ENCODE data around the gene SYT15. TPM values are rescaled to one million over a fixed set of nuclear protein-coding genes. Genes with fewer than 3 reads are reported as not detected.
"Not testable (repeated sequence)": the region's sequence is repeated elsewhere in the genome, so short reads cannot be mapped to it uniquely, and the experiment has no call there.

Gene SYT15
- total RNA-seq, result 1.2 TPM in 2 replicates

DNA sequence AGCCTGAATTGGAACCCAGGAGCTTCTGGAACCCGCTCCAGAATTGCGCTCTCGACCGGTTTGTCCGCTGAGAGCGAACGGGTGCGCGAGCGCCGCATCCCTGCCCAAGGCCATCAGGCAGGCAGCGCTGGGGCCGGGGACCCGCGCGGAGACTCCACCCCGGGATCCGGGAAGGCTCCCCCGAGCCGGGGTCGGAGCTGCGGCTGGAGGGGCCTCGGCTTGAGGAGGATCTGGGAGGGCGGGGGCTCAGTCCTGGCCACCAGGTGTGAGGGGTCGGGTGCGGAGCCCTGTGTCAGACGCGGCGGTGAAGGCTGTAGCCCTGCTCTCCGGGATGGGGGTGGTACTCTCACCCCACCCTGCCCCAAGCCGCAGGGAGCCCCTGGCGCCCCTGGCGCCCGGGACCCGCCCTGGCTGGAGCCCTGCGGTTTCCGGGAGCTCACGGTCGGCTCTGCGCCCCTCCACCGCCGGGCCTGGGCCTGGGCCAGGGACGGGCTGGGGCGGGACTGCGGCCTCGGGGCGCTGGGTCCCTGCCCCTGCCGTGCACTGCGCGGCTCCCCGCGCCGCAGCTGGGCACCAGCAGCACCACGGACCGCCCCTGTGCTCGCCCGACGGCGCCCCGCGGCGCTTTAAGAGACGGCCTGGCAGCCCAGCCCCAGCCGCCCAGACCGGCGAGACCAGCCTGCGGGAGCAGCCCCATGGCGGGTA is at the start of gene SYT15:
Gene SYT15, plus strand, starts transcription at position 655 of the 705 bp plus-strand sequence. Its CDS starts 41 bp downstream, at position 696.
- intact Hi-C loops (cut with micrococcal nuclease), result not testable (repeated sequence)

GRCh38 chr10:46529742-46530141 is 49.2 kb upstream of the SYT15 start:
- intact Hi-C loops (cut with micrococcal nuclease), result not testable (repeated sequence)

GRCh38 chr10:46530249-46531186 is 48.4 kb upstream of the SYT15 start:
- intact Hi-C loops (cut with micrococcal nuclease), result no loop called here

DNA sequence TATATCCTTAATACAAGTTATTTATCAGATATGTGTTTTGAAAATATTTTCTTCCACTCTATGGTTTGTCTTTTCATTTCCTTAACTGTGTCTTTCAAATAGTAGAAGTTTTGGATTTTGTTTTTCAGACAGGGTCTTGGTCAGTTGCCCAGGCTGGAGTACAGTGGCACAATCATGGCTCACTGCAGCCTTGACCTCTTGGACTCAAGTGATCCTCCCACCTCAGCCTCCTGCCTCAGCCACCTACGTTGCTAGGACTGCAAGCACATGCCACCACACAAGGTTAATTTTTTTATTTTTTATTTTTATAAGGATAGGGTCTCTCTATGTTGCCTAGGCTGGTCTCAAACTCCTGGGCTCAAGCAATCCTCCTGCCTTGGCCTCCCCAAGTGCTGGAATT is 46.7 kb upstream of the SYT15 start:
- intact Hi-C loops (cut with micrococcal nuclease), result not testable (repeated sequence)

DNA sequence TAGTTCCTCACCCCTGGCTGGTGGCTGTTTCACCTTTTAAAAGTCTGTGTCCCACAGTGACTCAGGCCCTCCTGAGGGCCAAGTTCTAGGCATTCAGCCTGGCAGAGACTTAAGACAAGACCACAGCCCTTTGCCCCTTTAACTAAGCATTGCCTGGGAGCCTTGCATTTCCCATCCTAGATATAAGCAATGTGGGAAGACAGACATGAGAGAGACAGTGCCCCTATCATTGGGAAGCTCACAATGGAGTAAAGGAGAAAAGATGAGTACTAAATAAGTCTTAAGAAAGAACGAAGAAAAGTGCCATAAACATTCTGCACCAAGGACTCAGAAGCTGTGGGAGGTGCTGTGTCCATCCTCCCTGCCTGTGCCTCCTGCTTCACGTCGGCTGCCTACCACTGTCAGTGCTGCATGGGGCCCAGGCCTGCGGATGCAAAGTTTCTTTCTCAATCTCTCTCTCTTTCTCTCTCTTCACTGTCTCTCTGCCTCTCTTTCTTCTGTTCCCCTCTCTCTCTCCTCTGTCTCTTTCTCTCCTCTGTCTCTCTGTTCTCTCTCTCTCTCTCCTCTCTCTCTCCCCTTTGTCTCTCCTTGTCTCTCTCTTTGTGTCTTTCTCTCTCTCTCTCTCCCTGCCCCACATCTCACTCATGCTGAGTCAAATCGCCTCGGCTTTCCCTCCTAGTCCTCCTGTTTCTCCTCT is 44.0 kb upstream of the SYT15 start:
- intact Hi-C loops (cut with micrococcal nuclease), result no loop called here

- intact Hi-C loops (cut with micrococcal nuclease), result no loop called here
Measured at GRCh38 chr10:46536171-46536570, 42.8 kb upstream of the SYT15 start.

GRCh38 chr10:46536781-46537180 is 42.1 kb upstream of the SYT15 start:
- intact Hi-C loops (cut with micrococcal nuclease), result no loop called here

GRCh38 chr10:46537309-46537708 is 41.6 kb upstream of the SYT15 start:
- intact Hi-C loops (cut with micrococcal nuclease), result no loop called here

DNA sequence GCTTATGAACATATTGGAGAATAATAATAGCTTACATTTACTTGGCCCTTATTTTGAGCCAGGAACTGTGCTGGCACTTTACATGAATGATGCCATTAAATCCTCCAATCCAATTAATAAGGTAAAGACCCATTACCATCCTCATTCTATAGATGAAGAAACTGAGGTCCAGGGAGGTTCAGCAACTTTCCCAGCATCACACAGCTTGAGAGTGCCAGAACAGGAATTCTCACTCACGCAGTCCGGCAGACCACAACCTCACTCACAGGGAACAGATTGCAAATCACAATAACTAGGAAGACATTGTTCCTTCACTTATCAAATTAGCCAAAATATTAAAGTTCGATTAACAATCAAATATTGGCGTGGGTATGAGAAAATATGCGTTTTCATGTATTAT is 40.8 kb upstream of the SYT15 start:
- intact Hi-C loops (cut with micrococcal nuclease), result no loop called here

GRCh38 chr10:46538717-46539426 is 40.1 kb upstream of the SYT15 start:
- intact Hi-C loops (cut with micrococcal nuclease), result no loop called here

DNA sequence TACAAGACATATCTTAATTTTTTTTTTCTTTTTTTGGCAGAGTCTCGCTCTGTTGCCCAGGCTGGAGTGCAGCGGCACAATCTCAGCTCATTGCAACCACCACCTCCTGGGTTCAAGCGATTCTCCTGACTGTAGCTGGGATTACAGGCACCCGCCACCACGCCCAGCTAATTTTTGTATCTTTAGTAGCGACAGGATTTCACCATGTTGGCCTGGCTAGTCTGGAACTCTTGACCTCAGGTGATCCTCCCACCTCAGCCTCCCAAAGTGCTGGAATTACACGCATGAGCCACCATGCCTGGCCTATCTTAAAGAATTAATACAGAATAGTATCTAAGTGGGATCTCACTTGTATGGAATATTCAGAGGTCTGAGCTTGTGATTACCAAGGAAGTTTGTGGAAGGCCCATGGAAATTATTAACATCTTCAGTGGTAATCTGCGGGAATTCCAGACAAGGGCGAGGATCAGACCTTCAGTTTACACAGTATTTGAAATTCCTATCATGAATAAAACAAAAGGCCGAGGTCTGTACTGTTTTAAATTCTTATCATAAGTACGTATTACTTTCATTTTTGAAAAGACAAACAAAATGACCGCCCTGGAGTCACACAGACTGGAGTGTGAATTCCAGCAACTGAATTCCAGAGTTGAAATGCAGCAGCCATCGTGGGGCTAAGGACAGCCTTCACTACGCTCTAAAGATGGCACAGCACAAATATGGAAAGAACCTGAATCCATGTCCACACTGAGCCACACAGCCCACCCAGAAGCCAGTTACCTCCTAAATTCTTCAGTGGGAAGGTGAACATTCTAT is 39.1 kb upstream of the SYT15 start:
- intact Hi-C loops (cut with micrococcal nuclease), result no loop called here

DNA sequence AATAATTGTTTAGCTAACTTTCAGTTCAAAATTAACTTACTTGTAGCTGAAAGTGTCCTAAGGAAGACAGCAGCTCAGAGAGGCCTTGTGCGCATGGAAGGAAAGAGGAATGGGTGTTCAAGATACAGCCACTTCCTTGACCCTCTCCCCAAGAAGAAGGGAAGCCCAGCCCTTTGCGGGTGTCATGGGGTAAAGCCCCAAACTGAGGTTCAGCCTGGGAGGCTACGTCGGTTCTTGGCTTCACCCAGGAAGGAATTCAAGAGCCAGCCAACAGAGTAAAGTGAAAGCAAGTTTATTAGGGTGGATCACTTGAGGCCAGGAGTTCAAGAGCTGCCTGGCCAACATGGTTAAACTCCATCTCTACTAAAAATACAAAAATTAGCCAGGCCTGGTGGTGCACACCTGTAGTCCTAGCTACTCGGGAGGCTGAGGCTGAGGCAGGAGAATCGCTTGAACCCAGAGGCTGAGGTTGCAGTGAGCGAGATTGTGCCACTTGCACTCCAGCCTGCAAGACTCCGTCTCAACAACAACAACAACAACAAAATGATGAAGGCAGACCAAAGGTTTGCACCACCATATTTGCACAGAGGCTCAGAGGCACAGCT is 38.4 kb upstream of the SYT15 start:
- intact Hi-C loops (cut with micrococcal nuclease), result no loop called here

GRCh38 chr10:46541017-46541661 is 37.8 kb upstream of the SYT15 start:
- intact Hi-C loops (cut with micrococcal nuclease), result no loop called here

GRCh38 chr10:46541735-46542566 is 37.0 kb upstream of the SYT15 start:
- intact Hi-C loops (cut with micrococcal nuclease), result no loop called here

DNA sequence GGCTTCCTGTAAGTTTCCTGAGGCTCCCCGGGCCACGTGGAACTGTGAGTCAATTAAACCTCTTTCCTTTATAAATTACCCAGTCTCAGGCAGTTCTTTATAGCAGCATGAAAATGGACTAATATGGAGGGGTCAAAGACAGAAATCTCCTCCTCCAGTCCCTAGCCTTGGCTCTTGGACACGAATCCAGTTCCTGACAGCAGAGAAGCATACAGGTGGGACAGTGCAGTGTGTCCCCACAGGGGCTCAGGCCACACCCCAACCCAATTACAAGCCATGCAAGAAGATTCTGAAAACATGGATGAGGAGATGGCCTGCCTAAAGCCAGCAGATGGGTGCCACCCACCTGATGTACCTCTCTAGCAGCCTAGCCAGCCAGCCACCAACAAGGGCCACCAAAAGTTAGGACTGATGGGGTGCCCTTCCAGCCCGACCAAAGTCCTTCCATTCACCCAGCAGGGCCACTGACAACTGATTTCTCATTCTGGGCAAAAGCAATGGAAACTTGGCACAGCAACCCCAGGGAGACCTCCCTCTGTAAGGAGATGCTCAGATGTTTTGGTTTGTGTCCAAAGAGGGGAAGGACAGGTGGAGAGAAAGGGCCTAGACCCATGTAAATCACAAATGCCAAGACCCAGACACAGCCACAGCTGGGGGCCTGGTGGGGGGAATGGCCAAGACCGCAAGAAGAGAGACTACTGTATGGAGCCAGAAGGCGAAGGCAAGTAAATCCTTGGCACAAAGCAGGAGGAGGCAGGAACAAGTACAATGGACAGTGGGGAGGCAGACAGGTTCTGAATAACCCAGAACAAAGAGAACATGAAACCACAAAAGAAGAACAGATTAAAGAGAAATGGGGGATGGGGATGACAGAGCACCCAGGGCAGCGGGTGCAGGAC is 36.1 kb upstream of the SYT15 start:
- intact Hi-C loops (cut with micrococcal nuclease), result no loop called here

DNA sequence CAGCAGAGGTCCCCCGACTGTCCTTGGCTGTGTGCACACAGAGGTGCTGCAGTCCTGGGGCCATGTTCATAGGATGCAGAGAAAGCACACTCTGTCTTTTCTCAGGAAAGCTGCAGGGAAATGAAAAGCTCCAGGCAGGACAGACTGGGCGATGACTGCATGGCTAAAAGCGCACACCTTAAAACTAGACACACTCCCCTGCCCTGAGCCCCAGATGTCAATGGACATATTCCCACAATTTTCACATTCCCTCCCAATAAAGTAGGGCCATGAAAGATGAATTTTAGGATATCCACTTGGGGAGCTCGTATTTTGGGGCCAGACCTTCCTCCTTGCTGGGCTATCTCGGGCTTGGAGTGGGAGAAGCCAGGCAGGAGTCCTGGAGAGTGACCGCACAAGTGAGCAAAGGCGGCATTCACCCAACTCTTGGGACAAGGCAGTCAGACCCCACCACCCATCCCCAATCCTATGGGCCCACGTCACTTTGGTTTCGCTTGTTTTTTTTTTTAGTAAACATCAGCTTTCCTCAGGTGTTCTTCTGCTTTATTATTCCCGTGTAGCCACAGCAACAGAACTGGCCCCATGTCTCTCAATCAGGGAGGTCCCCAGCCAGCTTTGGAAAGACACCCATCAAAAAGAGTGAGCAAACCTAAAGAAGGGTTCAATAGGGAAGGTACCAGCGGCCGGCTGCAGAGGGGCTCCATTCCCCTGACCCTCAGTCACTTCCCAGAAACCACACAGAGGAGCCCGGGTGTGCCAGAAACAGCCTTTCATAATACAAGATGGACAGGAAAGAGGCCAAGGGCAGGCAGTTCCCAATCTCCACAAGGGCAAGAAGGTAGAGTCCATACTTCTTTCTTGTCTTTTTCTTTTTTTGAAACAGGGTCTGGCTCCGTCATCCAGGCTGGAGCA is 35.2 kb upstream of the SYT15 start:
- intact Hi-C loops (cut with micrococcal nuclease), result no loop called here
